GM19372 (cell line): ENCODE measurements around the gene FAM135A.
"Not testable (repeated sequence)": the region's sequence is repeated elsewhere in the genome, so short reads cannot be mapped to it uniquely, and the experiment has no call there.

Experiments used
- ATAC-seq: cut with Tn5 transposase; IDR thresholded peaks from one replicate; pipeline ENCODE4 v1.9.1; 2021; ENCODE audit warnings: mild to moderate bottlenecking, low read depth, moderate library complexity; ENCODE audit not compliant: unreplicated experiment

Gene FAM135A

GRCh38 chr6:70601014-70601413, 187.7 kb downstream of the FAM135A start:
- ATAC-seq, result no peak

GRCh38 chr6:70604254-70604653, 190.9 kb downstream of the FAM135A start:
- no peak for ATAC-seq

- ATAC-seq, result not testable (repeated sequence)
These were observed 194.1 kb downstream of the FAM135A start for GRCh38 chr6:70607371-70607770.

GRCh38 chr6:70609181-70609580, 195.9 kb downstream of the FAM135A start:
- not testable (repeated sequence) for ATAC-seq
